GM18507 (cell line): ENCODE data around the gene TTC28.
"Not testable (repeated sequence)": the region's sequence is repeated elsewhere in the genome, so short reads cannot be mapped to it uniquely, and the experiment has no call there.

ENCODE experiments used
- DNase-seq: peaks from one replicate; pipeline ENCODE4 v3.0.0; 2011; ENCODE audit warnings: low read depth; ENCODE audit not compliant: insufficient read length; ENCODE audit errors: extremely low spot score
- FAIRE-seq: peaks from 2 replicates; lab custom pipeline; 2011; peaks lifted over from hg19 to GRCh38; lab: Jason Lieb, UNC

The TTC28 gene

GRCh38 chr22:28186641-28187040 lies 493.0 kb downstream of the TTC28 start:
- FAIRE-seq (no peak), DNase-seq (no peak)

- DNase-seq (no peak), FAIRE-seq (no peak)
Observed at GRCh38 chr22:28185130-28185529, 494.5 kb downstream of the TTC28 start.

- DNase-seq (no peak), FAIRE-seq (no peak)
Observed at GRCh38 chr22:28183078-28183860, 496.4 kb downstream of the TTC28 start.

- DNase-seq (no peak), FAIRE-seq (no peak)
Observed at GRCh38 chr22:28180804-28181731, 498.6 kb downstream of the TTC28 start.

DNA sequence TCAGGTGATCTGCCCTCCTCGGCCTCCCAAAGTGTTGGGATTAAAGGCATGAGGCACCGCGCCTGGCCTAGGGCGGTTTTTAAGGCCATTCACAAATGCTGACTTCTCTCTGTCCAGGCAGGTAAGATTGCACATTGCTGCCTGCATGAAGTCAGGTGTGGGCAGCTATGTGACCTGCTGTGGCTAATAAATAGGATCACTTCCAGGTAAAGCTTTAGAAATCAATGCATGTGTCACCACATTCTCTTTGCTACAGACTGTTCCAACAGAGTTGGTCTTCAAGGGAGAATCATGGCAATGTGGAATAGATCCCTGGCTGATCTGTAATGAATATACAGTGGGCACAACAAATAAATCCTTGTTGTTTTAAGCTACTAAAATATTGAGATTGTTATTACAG lies 500.2 kb downstream of the TTC28 start:
- no peak for FAIRE-seq
- DNase-seq: no peak

GRCh38 chr22:28175730-28176492 lies 503.7 kb downstream of the TTC28 start:
- DNase-seq: no peak
- no peak for FAIRE-seq

DNA sequence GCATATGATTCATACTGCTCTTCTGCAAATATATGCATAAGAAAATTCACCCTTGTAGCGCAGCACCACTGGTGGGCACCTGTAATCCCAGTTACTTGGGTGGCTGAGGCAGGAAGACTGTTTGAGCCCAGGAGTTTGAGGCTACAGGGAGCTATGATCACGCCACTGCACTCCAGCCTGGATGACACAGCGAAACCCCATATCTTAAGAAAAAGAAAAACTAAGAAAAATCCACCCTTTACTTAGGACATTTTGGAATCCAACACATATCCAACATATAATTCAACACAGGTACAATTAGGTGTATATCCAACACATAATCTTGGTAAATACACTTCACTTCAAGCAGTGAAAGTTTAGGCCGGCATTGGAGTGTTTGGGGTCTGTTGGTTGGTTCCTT lies 505.1 kb downstream of the TTC28 start:
- FAIRE-seq (no peak), DNase-seq (no peak)

DNA sequence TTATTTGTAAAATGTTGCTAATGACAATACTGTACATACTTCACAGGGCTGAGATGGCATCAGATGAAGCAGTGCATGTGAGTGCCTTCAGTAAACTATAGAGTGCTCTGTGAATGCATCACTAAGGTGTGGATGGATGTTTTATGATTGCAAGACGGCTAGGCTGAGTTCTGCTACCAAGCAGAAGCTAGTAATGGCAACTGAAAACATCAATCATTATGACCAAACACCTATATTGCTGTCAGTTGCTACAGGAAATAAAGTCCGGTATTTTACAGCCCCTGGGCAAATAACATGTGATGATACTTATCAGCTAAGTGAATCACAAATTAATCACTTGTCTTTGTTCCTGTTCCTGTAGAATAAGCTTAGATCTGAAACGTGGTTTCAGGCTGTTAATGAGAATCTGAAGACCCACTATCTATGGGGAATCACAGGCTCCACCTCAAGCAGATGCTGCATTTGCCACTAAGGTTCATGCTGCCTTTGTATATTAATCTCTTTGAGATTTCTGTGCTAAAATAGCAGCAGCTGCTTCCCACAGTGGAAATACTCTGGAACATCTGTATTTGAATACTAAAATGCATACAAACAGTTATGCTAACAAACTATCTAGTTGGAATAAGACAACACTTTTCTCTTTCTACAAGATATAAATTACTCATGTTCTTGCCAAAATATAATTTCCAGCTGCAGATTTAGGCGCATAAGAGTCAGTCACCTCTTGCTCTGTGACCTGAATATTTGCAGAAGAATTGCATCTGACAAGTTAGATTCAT lies 506.6 kb downstream of the TTC28 start:
- FAIRE-seq: no peak
- no peak for DNase-seq

DNA sequence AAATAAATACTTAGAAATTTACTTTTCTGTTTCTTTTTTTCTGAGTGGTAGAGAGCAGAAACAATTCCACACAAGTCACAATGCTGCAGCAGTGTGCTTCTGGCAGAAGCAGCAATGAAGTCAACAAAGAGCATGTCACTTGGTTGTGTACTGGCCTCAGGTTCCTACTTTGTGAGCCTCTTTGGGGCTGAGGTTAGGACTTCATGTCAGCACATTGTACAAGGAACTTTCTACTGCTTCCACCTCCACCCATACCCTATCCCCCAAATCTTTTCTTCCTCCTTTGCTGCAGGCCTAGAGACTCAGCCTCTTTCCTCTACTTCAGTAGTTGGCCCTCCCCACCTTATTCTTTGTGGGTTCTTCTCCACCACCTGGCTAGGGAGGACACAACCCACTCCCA lies 507.9 kb downstream of the TTC28 start:
- FAIRE-seq (no peak), DNase-seq (no peak)

- DNase-seq (no peak), FAIRE-seq (no peak)
Observed at GRCh38 chr22:28171115-28171514, 508.5 kb downstream of the TTC28 start.

DNA sequence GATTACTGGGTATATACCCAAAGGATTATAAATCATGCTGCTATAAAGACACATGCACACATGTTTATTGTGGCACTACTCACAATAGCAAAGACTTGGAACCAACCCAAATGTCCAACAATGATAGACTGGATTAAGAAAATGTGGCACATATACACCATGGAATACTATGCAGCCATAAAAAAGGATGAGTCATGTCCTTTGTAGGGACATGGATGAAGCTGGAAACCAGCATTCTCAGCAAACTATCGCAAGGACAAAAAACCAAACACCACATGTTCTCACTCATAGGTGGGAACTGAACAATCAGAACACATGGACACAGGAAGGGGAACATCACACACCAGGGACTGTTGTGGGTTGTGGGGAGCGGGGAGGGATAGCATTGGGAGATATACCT lies 510.3 kb downstream of the TTC28 start:
- not testable (repeated sequence) for FAIRE-seq, DNase-seq

GRCh38 chr22:28155808-28156207 lies 523.8 kb downstream of the TTC28 start:
- no peak for FAIRE-seq

GRCh38 chr22:28154861-28155260 lies 524.8 kb downstream of the TTC28 start:
- DNase-seq (no peak), FAIRE-seq (no peak)

More at GRCh38 chr22:28155808-28156207, 523.8 kb downstream of the TTC28 start:
- DNase-seq: no peak

GRCh38 chr22:28151151-28151816 lies 528.4 kb downstream of the TTC28 start:
- FAIRE-seq (no peak), DNase-seq (no peak)

DNA sequence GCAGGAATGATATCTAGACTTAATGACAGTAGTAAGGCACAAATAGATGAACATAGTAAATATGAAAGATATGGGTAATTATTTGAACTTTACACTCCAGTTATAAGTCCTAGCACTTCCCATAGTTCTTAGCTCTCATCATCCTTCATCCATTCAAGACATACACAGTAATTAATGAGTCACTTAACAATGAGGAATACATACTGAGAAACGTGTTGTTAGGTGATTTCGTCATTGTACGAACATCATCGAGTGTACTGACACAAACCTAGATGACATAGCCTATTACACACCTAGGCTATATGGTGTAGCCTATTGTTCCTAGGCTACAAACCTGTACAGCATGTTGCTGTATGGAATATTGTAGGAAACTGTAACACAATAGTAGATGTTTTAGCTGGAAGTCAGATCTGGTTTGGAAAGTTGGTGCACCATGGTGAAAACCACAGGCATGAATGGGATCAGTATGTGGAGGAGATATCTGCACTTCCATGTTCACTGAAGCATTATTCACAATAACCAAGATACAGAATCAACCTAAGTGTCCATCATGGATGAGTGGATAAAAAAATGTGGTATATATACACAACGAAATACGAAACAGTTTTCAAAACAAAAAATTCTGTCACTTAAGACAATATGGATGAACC lies 530.7 kb downstream of the TTC28 start:
- DNase-seq (no peak), FAIRE-seq (no peak)

DNA sequence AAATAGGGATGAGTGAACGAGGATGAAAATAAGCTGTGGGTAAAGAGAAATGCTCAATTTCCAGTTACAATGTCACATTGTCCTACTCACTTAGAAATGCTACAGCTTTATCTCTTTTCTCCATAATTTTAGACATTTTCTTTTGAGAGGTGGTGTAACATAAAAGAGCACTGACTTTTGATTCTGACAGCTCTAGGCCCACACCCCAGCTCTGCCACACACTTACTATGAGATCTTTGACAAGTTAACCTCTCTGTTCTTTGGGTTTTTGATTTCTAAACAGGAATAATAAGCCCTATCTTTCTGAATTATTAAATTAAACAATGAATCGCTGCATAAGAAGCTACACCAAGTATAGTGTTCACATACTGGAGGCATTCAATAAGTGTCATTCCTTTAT lies 532.2 kb downstream of the TTC28 start:
- no peak for FAIRE-seq

GRCh38 chr22:28146401-28147314 lies 533.0 kb downstream of the TTC28 start:
- FAIRE-seq (no peak), DNase-seq (no peak)

More for the DNA sequence above, 532.2 kb downstream of the TTC28 start:
- DNase-seq: no peak
